Tracheal epithelial cell (primary cell): ENCODE data around the gene AGAP3. TPM values are rescaled to one million over a fixed set of nuclear protein-coding genes. Genes with fewer than 3 reads are reported as not detected.

Experiments used
- total RNA-seq: library from RNA; depleted of rRNA; stranded (reverse); fragments of >200 nt; gene quantifications from 2 replicates; pipeline ENCODE4 v1.2.1, GENCODE V29; 2014

AGAP3 gene
- 99.0 and 106 TPM in 2 replicates for total RNA-seq

GRCh38 chr7:151085691-151086620 lies at the start of gene AGAP3:
TSS of gene AGAP3 (plus strand) at chr7:151086475. CDS start at chr7:151086742, 267 bp downstream.

GRCh38 chr7:151047976-151048815 lies 38.1 kb upstream of the AGAP3 start, which contains the start of gene ASIC3:
TSS of gene ASIC3 (plus strand) at chr7:151048531. CDS start at chr7:151048886, 355 bp downstream.

DNA sequence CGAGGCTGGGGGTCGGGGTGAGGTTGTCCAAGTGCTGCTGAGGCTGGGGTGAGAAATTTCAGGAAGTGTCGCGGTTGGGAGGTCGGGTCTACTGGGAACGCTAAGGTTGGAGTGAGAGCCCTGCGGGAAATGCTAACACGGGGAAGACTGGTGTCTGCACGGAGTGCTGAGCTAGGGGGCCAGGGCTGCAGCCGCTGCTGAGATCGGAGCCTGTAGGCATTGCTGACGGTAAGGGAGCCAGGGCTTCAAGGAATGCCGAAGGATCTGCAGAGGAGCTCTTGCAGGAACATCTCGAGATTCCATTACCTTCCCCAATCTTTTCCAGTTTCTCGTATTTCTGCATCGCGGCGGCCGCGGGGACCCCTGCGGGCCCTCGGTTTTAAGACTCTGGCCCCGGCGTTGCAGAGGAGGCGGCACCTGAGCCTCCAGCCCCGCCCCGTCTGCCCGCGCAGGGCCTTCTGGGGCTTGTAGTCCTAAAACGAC lies 28.7 kb upstream of the AGAP3 start, which contains the start of gene CDK5:
TSS of gene CDK5 (minus strand) at position 392 of the 483 bp plus-strand sequence. CDS start at position 343, 49 bp downstream.

GRCh38 chr7:151059367-151060112 lies 26.7 kb upstream of the AGAP3 start, which contains the start of gene SLC4A2:
TSS of gene SLC4A2 (plus strand) at chr7:151059589. CDS start at chr7:151061988, 2,399 bp downstream.

DNA sequence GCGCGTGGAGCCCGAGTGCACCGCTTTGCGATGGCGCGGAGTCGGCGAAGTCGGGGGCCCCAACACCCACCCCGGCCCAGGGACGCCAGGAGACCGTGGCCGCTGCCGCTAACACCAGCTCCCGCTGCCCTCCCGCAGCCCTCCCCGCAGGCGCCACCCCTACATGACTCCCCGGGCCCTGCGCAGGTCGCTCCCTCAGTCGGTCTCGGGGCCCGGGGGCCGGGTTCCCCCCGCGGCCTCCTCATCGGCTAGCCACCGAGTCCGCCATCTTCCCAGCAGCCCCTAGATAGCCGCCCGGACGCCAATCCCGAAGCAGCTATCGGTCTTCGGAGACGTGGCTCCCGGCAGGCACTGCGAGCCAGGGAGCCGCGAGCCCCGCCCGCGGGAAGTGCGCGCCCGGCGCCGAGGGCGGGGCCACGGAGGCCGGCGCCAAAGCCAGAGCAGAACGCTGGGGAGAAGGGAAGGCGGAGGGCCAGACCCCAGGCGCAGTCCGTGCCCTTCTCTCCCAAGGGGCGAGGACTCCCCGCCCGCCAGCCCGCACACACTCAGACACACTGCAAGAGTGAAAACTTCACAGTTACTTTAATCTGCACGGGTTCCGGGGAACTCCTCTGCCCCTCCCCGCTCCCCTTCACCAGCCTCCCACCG lies 5.6 kb upstream of the AGAP3 start, which contains the start of gene FASTK:
TSS of gene FASTK (minus strand) at position 288 of the 648 bp plus-strand sequence. CDS start at position 245, 43 bp downstream.

GRCh38 chr7:151083071-151083823 lies 3.0 kb upstream of the AGAP3 start, which contains the start of gene TMUB1:
TSS of gene TMUB1 (minus strand) at chr7:151083493. CDS start at chr7:151082563, 930 bp downstream.

DNA sequence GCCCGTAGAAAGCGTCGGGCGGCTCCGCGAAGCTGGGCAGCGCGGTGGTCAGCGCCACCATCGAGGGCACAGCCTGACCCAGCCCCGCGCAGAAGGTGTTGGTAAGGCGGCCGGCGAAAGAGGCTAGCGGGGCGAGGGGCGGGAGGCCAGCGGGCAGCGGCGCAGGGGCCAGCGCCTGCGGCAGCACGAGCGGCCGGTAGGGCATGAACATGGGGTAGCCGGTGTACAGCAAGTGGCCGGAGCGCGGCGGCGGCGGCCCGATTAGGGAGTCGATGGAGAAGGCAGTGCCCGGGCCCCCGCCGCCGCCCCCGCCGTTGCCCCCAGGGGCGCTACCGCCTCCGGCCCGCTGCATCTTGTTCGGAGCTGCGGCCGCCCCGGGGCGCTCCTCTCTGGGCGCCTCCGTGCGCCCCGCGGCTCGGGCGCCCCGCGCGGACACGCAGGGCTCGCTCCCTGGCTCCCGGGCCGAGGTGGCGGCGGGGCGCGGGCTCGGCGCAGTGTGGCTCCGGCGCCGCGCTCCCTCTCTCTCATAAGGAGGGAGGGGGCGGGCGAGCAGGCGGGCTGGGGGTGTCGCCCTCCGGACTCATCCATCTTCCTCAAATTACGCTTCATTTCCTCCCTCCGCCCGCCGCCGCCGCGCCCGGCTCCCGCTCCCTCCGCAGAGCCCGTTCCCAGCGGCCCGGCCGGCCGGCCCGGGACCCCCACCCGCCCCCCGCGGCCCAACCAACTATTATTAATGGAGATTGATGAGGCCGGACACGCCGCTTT lies 81.1 kb downstream of the AGAP3 start, which contains the start of gene GBX1:
TSS of gene GBX1 (minus strand) at position 498 of the 765 bp plus-strand sequence. CDS start at position 352, 146 bp downstream.

DNA sequence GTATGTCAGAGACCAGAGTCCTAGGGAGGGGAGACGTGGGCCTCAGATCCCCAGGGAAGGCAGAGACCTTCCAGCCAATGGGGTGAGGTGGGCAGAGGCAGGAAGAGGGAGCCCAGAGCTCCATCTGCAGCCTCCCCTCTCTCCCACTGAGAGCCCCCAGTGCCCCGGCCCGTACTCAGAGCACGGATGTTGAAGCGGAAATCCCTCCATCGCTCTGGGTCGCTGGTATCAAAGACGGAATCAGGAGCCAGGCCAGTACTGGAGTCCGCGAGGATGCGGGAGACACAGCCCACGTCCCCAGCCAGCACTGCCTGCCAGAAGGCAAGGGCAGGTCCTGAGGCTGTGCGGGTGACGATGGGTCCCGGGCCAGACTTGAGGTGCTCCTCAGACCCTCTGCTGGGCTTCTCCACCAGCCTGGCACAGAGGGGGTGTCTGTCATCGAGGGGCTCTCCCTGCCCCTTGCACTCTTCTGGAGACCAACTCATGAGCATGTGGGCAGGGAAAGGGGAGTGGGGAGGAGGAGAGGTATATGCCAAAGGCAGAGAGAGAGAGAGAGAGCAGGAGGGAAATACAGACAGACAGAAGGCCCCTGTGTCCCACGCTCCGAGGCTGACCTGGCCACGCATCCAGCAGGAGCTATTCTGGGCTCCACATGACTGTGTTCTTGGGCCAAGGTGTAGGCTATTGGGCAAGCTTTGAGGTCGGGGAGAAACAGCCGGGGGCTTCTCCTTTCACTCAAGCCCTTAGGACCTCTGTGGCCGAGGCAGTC lies 100.5 kb downstream of the AGAP3 start, which contains the start of gene ASB10:
TSS of gene ASB10 (minus strand) at position 611 of the 769 bp plus-strand sequence. CDS start at position 491, 120 bp downstream.

Other genes with a start within 250 kb of the AGAP3 start
- gene AOC1, start 234.0 kb upstream of the AGAP3 start, total RNA-seq, result 0.96 TPM in 1 of 2 replicates, not detected in the other
- 0.21 and 0.24 TPM in 2 replicates for gene KCNH2, start 108.2 kb upstream of the AGAP3 start, total RNA-seq
- gene NOS3, start 95.5 kb upstream of the AGAP3 start, total RNA-seq, result 0.64 TPM in 1 of 2 replicates, not detected in the other
- 0.24 TPM in 1 of 2 replicates, not detected in the other for gene ATG9B, start 62.0 kb upstream of the AGAP3 start, total RNA-seq
- gene ABCB8, start 58.0 kb upstream of the AGAP3 start, total RNA-seq, result 13.9 and 14.9 TPM in 2 replicates
- 0.21 TPM in 1 of 2 replicates, not detected in the other for gene ASIC3, start 37.9 kb upstream of the AGAP3 start, total RNA-seq
- gene CDK5, start 28.6 kb upstream of the AGAP3 start, total RNA-seq, result 14.1 and 18.1 TPM in 2 replicates
- 27.5 and 48.2 TPM in 2 replicates for gene SLC4A2, start 26.9 kb upstream of the AGAP3 start, total RNA-seq
- gene FASTK, start 5.7 kb upstream of the AGAP3 start, total RNA-seq, result 71.0 and 78.1 TPM in 2 replicates
- 26.9 and 27.2 TPM in 2 replicates for gene TMUB1, start 3.0 kb upstream of the AGAP3 start, total RNA-seq
- gene GBX1, start 81.2 kb downstream of the AGAP3 start, total RNA-seq, result 0.24 TPM in 1 of 2 replicates, not detected in the other
- gene ASB10, start 100.8 kb downstream of the AGAP3 start, total RNA-seq, result not detected in 2 replicates
- not detected in 2 replicates for gene H2BK1, start 124.0 kb downstream of the AGAP3 start, total RNA-seq
- 70.1 and 85.5 TPM in 2 replicates for gene ABCF2, start 140.7 kb downstream of the AGAP3 start, total RNA-seq
- gene CHPF2, start 146.0 kb downstream of the AGAP3 start, total RNA-seq, result 32.8 and 47.0 TPM in 2 replicates
- gene SMARCD3, start 162.2 kb downstream of the AGAP3 start, total RNA-seq, result 6.8 and 13.0 TPM in 2 replicates